Glutamatergic neuron (in vitro differentiated cells): ENCODE results near the gene OTOS. TPM values are rescaled to one million over a fixed set of nuclear protein-coding genes. Genes with fewer than 3 reads are reported as not detected.

Experiments used
- DNase-seq: peaks from one replicate; pipeline ENCODE4 v3.0.0; 2022
- H3K27ac Mint-ChIP-seq: one replicate; pipeline ENCODE4 v1.8.0; 2020; ENCODE audit warnings: mild to moderate bottlenecking, mixed read lengths, inconsistent platforms; ENCODE audit not compliant: unreplicated experiment
- H3K27me3 Mint-ChIP-seq: one replicate; pipeline ENCODE4 v1.8.0; 2020; ENCODE audit warnings: mild to moderate bottlenecking, moderate library complexity, mixed read lengths, inconsistent platforms; ENCODE audit not compliant: unreplicated experiment
- H3K36me3 Mint-ChIP-seq: one replicate; pipeline ENCODE4 v1.8.0; 2020; ENCODE audit warnings: mild to moderate bottlenecking, mixed read lengths, inconsistent platforms; ENCODE audit not compliant: unreplicated experiment
- H3K4me1 Mint-ChIP-seq: one replicate; pipeline ENCODE4 v1.8.0; 2020; ENCODE audit warnings: mild to moderate bottlenecking, low read depth, mixed read lengths, inconsistent platforms; ENCODE audit not compliant: unreplicated experiment
- H3K4me3 Mint-ChIP-seq: one replicate; pipeline ENCODE4 v1.8.0; 2020; ENCODE audit warnings: mild to moderate bottlenecking, mixed read lengths, inconsistent platforms; ENCODE audit not compliant: unreplicated experiment
- H3K9me3 Mint-ChIP-seq: one replicate; pipeline ENCODE4 v1.8.0; 2020; ENCODE audit warnings: mild to moderate bottlenecking, moderate library complexity, mixed read lengths, inconsistent platforms; ENCODE audit not compliant: unreplicated experiment
- total RNA-seq: library from RNA; stranded (reverse); fragmentation: NEBNext Ultra II Directional; extraction: Animal tissue kit (Norgen Biotek cat#: 25700); gene quantifications from one replicate; pipeline ENCODE4 v1.2.1, GENCODE V29; 2021; ENCODE audit not compliant: unreplicated experiment
- TF ChIP-seq, protein P1 (sequence below): fragments of 200-600 bp; sonication (generic); IDR thresholded peaks from one replicate; pipeline ENCODE4 v1.5.0; 2021; ENCODE audit not compliant: partially characterized antibody, unreplicated experiment

The OTOS gene
- total RNA-seq, 1 donor from 2014 or later, result not detected

DNA sequence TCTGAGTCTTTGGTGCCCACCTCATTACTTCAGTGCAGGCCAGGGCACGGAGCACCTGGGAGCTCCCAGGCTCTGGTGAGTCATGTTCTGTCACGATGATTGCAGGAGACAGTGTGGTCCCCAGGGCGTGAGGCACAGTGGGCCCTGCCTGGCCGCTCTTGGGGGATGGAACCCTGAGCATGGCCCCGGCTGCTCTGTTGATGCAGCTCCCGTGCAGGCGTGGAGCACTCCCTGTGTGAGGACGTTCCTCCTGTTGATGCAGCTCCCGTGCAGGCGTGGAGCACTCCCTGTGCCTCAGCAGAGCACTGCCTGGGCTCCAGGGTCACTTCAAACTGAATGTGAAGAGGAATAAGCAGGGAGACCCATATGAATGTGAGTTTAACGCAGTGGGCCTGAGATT lies 34.5 kb downstream of the OTOS start:
- H3K9me3 Mint-ChIP-seq, result peaks cover 1% of the 10 kb centered on the region
- TF ChIP-seq, protein P1, sequence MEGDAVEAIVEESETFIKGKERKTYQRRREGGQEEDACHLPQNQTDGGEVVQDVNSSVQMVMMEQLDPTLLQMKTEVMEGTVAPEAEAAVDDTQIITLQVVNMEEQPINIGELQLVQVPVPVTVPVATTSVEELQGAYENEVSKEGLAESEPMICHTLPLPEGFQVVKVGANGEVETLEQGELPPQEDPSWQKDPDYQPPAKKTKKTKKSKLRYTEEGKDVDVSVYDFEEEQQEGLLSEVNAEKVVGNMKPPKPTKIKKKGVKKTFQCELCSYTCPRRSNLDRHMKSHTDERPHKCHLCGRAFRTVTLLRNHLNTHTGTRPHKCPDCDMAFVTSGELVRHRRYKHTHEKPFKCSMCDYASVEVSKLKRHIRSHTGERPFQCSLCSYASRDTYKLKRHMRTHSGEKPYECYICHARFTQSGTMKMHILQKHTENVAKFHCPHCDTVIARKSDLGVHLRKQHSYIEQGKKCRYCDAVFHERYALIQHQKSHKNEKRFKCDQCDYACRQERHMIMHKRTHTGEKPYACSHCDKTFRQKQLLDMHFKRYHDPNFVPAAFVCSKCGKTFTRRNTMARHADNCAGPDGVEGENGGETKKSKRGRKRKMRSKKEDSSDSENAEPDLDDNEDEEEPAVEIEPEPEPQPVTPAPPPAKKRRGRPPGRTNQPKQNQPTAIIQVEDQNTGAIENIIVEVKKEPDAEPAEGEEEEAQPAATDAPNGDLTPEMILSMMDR, result no peak
- peaks cover 4% of the 10 kb centered on the region for H3K36me3 Mint-ChIP-seq
- peaks cover 3% of the 10 kb centered on the region for H3K4me1 Mint-ChIP-seq
- no peak overlapping the region for H3K27ac Mint-ChIP-seq
- peaks cover under 1% of the 10 kb centered on the region for H3K27me3 Mint-ChIP-seq
- no peak overlapping the region for H3K4me3 Mint-ChIP-seq
- no peak for DNase-seq

DNA sequence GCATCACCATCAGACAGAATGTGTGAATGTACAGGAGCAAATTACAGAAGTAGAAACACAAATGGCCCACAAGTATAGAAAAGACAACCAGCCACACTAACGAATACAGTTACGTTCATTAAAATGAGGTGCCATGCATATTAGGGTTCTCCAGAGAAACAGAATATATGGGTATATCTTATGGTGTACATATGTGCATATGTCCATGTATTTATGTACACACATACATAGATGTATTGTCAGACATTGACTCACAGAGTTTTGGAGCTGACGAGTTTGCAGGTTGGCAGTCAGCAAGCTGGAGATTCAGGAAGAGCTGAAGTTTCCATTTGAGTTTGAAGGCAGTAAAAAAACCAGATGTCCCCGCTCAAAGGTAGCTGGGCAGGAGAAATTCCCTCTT lies 37.3 kb downstream of the OTOS start:
- DNase-seq, result no peak
- peaks cover 8% of the 10 kb centered on the region for H3K36me3 Mint-ChIP-seq
- no peaks in the 10 kb centered on the region for H3K9me3 Mint-ChIP-seq
- no peaks in the 10 kb centered on the region for H3K27me3 Mint-ChIP-seq
- H3K4me3 Mint-ChIP-seq, result no peak overlapping the region
- TF ChIP-seq, protein P1, result no peak
- H3K4me1 Mint-ChIP-seq, result no peaks in the 10 kb centered on the region
- H3K27ac Mint-ChIP-seq, result no peak overlapping the region

DNA sequence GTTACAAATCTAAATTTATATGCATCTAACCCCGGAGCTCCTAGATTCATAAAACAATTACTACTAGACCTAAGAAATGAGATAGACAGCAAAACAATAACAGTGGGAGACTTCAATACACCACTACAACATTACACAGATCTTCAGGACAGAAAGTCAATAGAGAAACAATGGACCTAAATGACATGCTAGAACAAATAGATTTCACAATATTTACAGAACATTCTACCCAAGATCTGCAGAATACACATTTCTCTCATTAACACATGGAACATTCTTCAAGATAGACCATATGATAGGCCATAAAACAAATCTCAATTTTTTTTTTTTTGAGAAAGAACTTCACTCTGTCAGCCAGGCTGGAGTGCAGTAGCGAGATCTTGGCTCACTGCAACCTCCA lies 42.1 kb downstream of the OTOS start:
- DNase-seq, result no peak
- TF ChIP-seq, protein P1, result no peak
- Mint-ChIP-seq H3K36me3 (peaks cover 28% of the 10 kb centered on the region), H3K4me1 (no peaks in the 10 kb centered on the region), H3K9me3 (peaks cover 7% of the 10 kb centered on the region), H3K27me3 (peaks cover 5% of the 10 kb centered on the region), H3K4me3 (no peak overlapping the region), H3K27ac (no peak overlapping the region)

DNA sequence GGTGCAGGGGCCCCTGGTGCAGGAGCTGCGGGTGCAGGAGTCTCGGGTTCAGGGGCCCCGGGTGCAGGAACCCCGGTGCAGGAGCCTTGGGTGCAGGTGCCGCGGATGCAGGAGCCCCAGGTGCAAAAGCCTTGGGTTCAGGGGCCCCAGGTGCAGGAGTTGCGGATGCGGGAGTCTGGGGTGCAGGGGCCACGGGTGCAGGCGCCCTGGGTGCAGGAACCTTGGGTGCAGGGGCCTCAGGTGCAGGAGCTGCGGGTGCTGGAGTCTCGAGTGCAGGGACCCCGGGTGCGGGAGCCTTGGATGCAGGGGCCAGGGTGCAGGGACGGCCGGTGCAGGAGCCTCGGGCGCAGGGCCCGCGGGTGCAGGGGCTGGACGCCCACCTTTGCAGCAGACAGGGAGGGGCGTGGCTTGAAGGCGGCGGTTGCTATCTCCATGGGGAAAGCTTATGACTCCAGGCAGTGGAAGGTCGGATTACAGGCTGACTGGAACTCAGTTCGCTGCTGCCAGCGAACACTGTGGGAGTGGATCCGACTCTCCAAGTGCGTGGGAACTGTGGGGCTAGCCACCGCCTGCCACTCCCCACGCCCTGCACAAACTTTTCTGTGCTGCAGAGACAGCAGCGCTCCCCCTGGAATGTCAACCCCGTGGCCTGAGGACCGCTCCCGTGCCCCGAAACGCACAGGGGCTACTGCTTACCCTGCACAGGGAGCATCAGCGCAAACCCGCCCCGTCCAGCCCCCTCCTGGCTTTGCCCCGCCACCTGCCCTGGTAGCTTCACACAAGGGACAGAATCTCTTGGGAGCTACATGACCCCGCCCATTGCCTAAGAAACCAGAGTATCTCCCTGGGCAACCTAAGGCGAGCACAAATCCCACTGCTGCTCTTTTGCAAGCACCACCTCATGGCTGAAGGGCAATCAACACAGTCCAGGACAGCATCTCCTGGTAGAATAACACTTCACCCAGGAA lies 44.6 kb downstream of the OTOS start:
- Mint-ChIP-seq H3K4me3 (no peak overlapping the region), H3K27ac (no peak overlapping the region), H3K36me3 (peaks cover 39% of the 10 kb centered on the region), H3K27me3 (peaks cover 7% of the 10 kb centered on the region), H3K4me1 (no peaks in the 10 kb centered on the region), H3K9me3 (peaks cover 7% of the 10 kb centered on the region)
- DNase-seq, result peak; percentile 30
- TF ChIP-seq, protein P1, result no peak

DNA sequence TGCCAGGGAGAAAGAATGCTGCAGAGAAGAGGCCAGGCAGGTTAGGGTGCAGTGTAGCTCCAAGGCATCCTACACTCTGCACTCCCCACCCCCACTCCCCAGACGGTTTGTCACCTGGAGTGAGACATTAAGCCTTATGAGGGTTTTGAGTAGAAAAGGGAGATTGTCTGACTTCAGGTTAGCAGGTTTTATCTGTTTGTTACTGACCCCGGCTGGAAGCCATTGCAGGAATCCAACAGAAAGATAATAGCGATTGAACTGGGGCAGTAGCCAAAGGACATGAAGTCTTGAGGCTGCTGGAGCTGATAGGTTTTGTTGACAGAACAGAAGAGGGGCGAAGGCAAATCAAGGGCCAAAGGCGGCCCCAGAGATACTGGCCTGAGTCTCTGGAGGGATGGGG lies 51.2 kb downstream of the OTOS start:
- Mint-ChIP-seq H3K36me3 (peaks cover 37% of the 10 kb centered on the region), H3K27me3 (peaks cover 3% of the 10 kb centered on the region), H3K27ac (no peak overlapping the region), H3K9me3 (peaks cover 6% of the 10 kb centered on the region), H3K4me1 (no peaks in the 10 kb centered on the region), H3K4me3 (no peak overlapping the region)
- TF ChIP-seq, protein P1, result no peak
- DNase-seq, result no peak
